PFSK-1 (cell line): ENCODE data around the gene MRI1.

ENCODE experiments used
- FOXP2 ChIP-seq: optimal IDR thresholded peaks from 2 replicates; pipeline ENCODE3; 2011; ENCODE audit warnings: borderline replicate concordance, control low read depth, inconsistent platforms; ENCODE audit not compliant: insufficient read depth; ENCODE audit errors: extremely low read length, extremely low read depth
- POLR2AphosphoS5 ChIP-seq: IDR thresholded peaks from 2 replicates; pipeline ENCODE4 v1.6.1; 2012; ENCODE audit warnings: low read depth, mild to moderate bottlenecking, control low read depth, low read length, moderate library complexity
- SIN3A ChIP-seq: IDR thresholded peaks from 2 replicates; pipeline ENCODE4 v1.6.1; 2012; ENCODE audit warnings: mild to moderate bottlenecking, low read length, moderate library complexity, borderline replicate concordance; ENCODE audit not compliant: insufficient read depth
- TAF1 ChIP-seq: IDR thresholded peaks from 2 replicates; pipeline ENCODE4 v1.6.1; 2012; ENCODE audit warnings: low read length, control low read depth, borderline replicate concordance; ENCODE audit not compliant: insufficient read depth
- TF ChIP-seq, protein P1 (sequence below), 2 experiments: IDR thresholded peaks; 2 replicates each; pipeline versions ENCODE4 v1.6.1 to v1.8.0; 2011 to 2012; ENCODE audit warnings: low read depth in 2 of 2, low read length in 2 of 2, control low read depth in 1 of 2, inconsistent platforms in 1 of 2, mild to moderate bottlenecking in 1 of 2, moderate library complexity in 1 of 2; ENCODE audit not compliant: insufficient read depth in 1 of 2

The MRI1 gene

DNA sequence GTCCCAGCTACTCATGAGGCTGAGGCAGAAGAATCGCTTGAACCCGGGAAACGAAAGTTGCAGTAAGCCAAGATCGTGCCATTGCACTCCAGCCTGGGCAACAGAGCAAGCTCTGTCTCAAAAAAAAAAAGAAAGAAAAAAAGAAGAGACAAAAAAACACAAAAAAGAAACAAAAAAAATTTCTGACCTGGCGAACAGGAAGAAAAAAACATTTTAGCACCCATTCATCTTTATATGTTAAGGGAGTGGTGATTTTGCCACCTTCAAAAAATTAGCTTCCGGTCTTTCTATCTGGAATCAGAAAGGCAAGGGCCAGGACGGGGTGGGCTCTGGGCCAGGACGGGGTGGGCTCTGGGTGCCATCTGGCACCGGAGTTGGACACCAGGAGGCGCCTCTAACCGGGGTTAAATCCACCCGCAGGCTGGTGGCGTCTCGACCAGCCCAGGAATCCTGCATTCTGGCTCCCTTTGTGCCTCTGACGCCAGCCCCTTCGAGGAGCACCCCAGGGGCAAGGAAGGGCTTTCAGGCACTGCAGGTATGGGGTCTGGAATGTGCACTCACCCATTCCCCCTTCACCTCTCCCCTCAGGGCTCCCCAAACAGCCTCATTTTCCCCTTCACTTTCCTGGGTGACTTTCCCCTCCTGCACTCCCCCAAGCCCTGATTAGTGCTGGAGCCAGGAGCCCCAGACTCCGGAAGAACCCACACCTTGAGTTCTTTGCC is 20.6 kb downstream of the MRI1 start:
- no peak for TF ChIP-seq SIN3A
- no peak for TF ChIP-seq POLR2AphosphoS5
- no peak for TF ChIP-seq FOXP2
- no peak for TF ChIP-seq TAF1
- TF ChIP-seq, protein P1, sequence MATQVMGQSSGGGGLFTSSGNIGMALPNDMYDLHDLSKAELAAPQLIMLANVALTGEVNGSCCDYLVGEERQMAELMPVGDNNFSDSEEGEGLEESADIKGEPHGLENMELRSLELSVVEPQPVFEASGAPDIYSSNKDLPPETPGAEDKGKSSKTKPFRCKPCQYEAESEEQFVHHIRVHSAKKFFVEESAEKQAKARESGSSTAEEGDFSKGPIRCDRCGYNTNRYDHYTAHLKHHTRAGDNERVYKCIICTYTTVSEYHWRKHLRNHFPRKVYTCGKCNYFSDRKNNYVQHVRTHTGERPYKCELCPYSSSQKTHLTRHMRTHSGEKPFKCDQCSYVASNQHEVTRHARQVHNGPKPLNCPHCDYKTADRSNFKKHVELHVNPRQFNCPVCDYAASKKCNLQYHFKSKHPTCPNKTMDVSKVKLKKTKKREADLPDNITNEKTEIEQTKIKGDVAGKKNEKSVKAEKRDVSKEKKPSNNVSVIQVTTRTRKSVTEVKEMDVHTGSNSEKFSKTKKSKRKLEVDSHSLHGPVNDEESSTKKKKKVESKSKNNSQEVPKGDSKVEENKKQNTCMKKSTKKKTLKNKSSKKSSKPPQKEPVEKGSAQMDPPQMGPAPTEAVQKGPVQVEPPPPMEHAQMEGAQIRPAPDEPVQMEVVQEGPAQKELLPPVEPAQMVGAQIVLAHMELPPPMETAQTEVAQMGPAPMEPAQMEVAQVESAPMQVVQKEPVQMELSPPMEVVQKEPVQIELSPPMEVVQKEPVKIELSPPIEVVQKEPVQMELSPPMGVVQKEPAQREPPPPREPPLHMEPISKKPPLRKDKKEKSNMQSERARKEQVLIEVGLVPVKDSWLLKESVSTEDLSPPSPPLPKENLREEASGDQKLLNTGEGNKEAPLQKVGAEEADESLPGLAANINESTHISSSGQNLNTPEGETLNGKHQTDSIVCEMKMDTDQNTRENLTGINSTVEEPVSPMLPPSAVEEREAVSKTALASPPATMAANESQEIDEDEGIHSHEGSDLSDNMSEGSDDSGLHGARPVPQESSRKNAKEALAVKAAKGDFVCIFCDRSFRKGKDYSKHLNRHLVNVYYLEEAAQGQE (IDR thresholded peaks at IDR 0.05; ENCODE audit: insufficient read depth in 1 of 2, low read depth in 2 of 2, low read length in 2 of 2): no peak

DNA sequence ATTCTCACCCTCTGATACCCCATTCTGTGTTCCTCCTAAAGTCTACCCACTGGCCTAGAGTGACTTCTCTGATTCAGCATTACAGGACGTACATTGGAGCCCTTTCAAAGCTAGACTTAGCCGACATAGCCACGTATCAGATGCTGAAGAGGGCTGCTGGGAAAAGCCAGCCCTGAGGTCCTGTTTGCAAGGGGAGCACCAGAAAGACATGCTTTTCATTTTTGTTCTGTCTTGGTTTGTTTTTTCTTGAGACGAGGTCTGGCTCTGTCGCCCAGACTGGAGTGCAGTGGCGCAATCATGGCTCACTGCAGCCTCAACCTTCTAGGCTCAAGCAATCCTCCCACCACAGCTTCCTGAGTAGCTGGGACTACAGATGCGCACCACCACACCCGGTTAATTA is 24.7 kb downstream of the MRI1 start:
- TF ChIP-seq, protein P1 (IDR thresholded peaks at IDR 0.05; ENCODE audit: insufficient read depth in 1 of 2, low read depth in 2 of 2, low read length in 2 of 2): no peak
- no peak for TF ChIP-seq FOXP2
- TF ChIP-seq POLR2AphosphoS5: no peak
- no peak for TF ChIP-seq TAF1
- no peak for TF ChIP-seq SIN3A

DNA sequence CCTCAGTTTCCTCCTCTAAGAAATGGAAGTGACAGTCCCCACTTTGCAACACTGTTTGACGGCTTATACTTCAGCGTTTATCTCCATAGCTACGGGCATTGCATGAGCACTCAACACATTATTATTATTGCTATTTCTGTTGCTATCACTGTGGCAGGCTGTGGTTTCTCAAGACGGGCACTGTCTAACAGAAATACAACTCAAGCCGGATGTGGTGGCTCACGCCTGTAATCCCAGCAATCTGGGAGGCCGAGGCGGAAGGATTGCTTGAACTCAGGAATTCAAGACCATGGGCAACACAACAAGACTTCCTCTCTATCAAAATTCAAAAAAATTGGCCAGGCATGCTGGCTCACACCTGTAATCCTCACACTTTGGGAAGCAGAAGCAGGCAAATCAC is 26.0 kb downstream of the MRI1 start:
- TF ChIP-seq FOXP2: no peak
- no peak for TF ChIP-seq TAF1

DNA sequence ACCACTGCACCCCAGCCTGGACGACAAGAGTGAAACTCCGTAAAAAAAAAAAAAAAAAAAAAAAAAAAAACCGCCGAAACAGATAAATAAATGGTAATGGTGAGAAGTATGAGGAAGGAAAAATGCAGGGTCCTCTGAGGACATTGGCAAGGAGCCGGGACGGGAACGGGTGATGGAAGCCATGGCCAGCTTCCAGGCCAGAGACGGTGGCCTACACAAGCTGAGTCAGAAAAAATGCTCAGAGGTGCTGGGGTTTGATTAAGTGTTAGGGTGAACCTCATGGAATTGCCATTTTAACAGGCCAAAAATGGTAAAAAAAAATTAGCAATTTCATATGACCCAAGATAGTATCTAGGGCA is 30.1 kb downstream of the MRI1 start:
- TF ChIP-seq POLR2AphosphoS5: no peak

DNA sequence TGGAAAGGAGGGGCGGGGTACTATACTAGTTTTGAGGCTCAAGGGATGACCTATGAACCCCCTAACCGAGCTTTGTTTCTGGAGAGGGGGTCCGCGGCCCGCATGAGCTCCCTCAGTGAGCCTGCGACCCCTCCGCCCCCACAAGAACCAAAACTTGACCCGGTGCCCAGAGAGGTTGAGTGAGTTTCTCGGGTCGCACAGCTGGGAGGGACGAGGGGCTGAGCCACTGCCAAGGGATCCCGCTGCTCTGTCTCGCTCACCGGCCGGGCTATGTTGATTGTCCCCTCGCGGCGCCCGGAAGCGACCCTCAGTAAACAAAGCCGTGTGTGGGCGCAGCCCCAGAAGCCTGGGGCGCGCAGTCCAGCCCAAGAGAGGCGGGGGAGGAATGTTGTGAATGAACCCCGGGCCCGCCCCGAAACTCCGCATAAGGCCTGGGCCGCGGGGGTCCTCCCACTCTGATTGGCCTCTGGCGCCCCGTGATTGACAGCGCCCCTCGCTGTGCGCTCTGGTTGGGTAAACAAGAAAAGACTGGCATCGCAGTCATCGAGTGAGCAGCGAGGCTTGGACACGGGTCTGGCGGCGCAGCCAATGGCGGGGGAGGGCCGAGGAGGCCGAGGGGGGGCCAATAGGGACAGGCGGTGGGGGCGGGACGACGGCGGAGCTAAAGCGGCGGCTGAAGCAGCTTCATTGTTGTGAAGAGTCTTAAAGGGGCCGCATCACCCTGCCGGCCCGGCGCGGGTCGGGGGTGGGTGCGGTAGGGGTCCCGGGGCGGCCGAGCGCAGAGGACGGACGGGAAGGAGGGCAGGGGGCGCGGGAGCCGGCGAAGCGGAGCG is 30.7 kb downstream of the MRI1 start, which contains the start of gene ZSWIM4:
Gene ZSWIM4, plus strand, starts transcription at position 687 of the 833 bp plus-strand sequence. CDS start 206 bp downstream, outside the sequence.
- peak; percentile 71; the same call in 1 of the 2 replicates for TF ChIP-seq TAF1
- TF ChIP-seq FOXP2: peak; percentile 100
- TF ChIP-seq POLR2AphosphoS5: 0 out of 2 replicates have a peak, but pooled peaks have one; percentile 30
- TF ChIP-seq SIN3A: peak; percentile 79; the same call in 1 of the 2 replicates
- TF ChIP-seq, protein P1 (IDR thresholded peaks at IDR 0.05; ENCODE audit: insufficient read depth in 1 of 2, low read depth in 2 of 2, low read length in 2 of 2): 0 out of 4 replicates have a peak, but pooled peaks of 1 of the 2 experiments have one; percentile 43

DNA sequence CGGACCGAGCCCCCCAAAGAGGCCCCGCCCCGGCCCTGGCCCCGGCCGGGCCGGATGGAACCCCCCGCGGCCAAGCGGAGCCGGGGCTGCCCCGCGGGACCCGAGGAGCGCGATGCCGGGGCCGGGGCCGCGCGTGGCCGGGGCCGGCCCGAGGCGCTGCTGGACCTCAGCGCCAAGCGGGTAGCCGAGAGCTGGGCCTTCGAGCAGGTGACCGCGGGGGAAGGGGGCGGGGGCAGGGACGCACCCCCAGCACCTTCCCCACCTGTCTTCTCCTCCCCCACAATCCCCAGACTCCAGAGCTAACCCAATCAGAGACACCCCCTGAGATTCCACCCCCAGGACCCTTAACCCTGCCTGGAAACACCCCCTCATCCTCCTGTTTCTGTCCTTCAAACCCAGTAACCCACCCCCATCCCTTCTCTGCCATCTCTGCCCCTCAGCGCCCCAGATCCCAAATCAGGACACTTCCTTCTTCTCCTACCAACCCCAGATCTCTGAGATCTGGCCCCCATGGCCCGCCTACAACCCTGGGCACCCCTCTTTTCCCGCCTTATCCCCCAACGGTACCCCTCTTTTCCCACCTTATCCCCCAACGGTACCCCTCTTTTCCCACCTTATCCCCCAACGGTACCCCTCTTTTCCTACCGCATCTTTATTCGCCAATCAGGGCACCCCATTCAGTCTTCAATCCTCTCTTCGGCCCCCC is 31.4 kb downstream of the MRI1 start:
- 0 out of 2 replicates have a peak, but pooled peaks have one; percentile 5 for TF ChIP-seq TAF1
- TF ChIP-seq, protein P1 (IDR thresholded peaks at IDR 0.05; ENCODE audit: insufficient read depth in 1 of 2, low read depth in 2 of 2, low read length in 2 of 2): no peak
